K562 (cell line): ENCODE data around the gene CALM1. TPM values are rescaled to one million over a fixed set of nuclear protein-coding genes. Genes with fewer than 3 reads are reported as not detected.

Experiments used
- ARID3A ChIP-seq: IDR thresholded peaks from 2 replicates; pipeline ENCODE4 v1.6.1; 2012; ENCODE audit warnings: low read depth, low read length, improper control_type of control experiment, borderline replicate concordance
- BHLHE40 ChIP-seq: IDR thresholded peaks from 2 replicates; pipeline ENCODE4 v1.6.1; 2011; ENCODE audit warnings: low read length, improper control_type of control experiment
- ETV6 ChIP-seq, 3 experiments: fragments of 150-350 bp in 1 of 3; sonication (generic) in 1 of 3; formaldehyde crosslinking in 1 of 3; IDR thresholded peaks; 2 replicates each; pipeline versions ENCODE4 v1.6.1 to v1.8.0; 2014 to 2022; ENCODE audit warnings: borderline replicate concordance in 2 of 3, low read depth in 2 of 3, antibody characterized with exemption in 1 of 3, low read length in 1 of 3, mild to moderate bottlenecking in 1 of 3, missing genetic modification reagents in 1 of 3
- HDAC1 ChIP-seq, 2 experiments: fragments of 450-650 bp; IDR thresholded peaks; 2 replicates each; pipeline ENCODE4 v1.6.1; 2016 to 2017; ENCODE audit warnings: inconsistent platforms in 1 of 2, mild to moderate bottlenecking in 1 of 2, moderate library complexity in 1 of 2
- HMGN3 ChIP-seq: IDR thresholded peaks from 2 replicates; pipeline ENCODE4 v1.6.1; 2011; ENCODE audit warnings: borderline replicate concordance, low read depth, mild to moderate bottlenecking, mixed read lengths, low read length; ENCODE audit not compliant: insufficient read length; ENCODE audit errors: extremely low read depth
- HNRNPH1 ChIP-seq: fragments of 200-400 bp; formaldehyde crosslinking; optimal IDR thresholded peaks from 2 replicates; pipeline ENCODE3; 2017; ENCODE audit warnings: low read depth, mild to moderate bottlenecking, low read length, moderate library complexity
- JUN ChIP-seq, 2 experiments: sonication (generic) in 1 of 2; formaldehyde crosslinking in 1 of 2; IDR thresholded peaks; 2 replicates each; pipeline versions ENCODE4 v1.6.1 to v1.8.0; 2012 to 2022; ENCODE audit warnings: borderline replicate concordance in 2 of 2, mild to moderate bottlenecking in 2 of 2, improper control_type of control experiment in 1 of 2, low read depth in 1 of 2, low read length in 1 of 2, missing genetic modification reagents in 1 of 2
- JUNB ChIP-seq: fragments of 450-650 bp; formaldehyde crosslinking; conservative IDR thresholded peaks from 2 replicates; pipeline ENCODE4 v1.4.0; 2020; ENCODE audit warnings: mild to moderate bottlenecking
- KHSRP ChIP-seq: fragments of 450-650 bp; IDR thresholded peaks from 2 replicates; pipeline ENCODE4 v1.6.1; 2017
- MAZ ChIP-seq, 2 experiments: fragments of 450-650 bp in 1 of 2; sonication (generic) in 1 of 2; formaldehyde crosslinking; IDR thresholded peaks in 1 of 2; conservative IDR thresholded peaks in 1 of 2; 2 replicates each; pipeline versions ENCODE4 v1.4.0 to v1.5.0; 2020; ENCODE audit warnings: mild to moderate bottlenecking in 1 of 2, missing genetic modification reagents in 1 of 2
- NELFE ChIP-seq: IDR thresholded peaks from 2 replicates; pipeline ENCODE4 v1.6.1; 2011; ENCODE audit warnings: mild to moderate bottlenecking; ENCODE audit not compliant: insufficient read depth, insufficient read length
- PHTF2 ChIP-seq: fragments of 250-450 bp; sonication (Bioruptor Pico); IDR thresholded peaks from 2 replicates; pipeline ENCODE4 v1.5.0; 2021; ENCODE audit warnings: mild to moderate bottlenecking
- RAD21 ChIP-seq, 2 experiments: fragments of 250-450 bp in 1 of 2; fragments of 450-650 bp in 1 of 2; sonication (Bioruptor Pico) in 1 of 2; formaldehyde crosslinking in 1 of 2; IDR thresholded peaks in 1 of 2; conservative IDR thresholded peaks in 1 of 2; 2 replicates each; pipeline versions ENCODE4 v1.4.0 to v1.8.0; 2020 to 2022; ENCODE audit warnings: mild to moderate bottlenecking in 2 of 2, moderate library complexity in 1 of 2
- RCOR1 ChIP-seq, 2 experiments: IDR thresholded peaks; 2 replicates each; pipeline ENCODE4 v1.6.1; 2012; ENCODE audit warnings: low read depth in 2 of 2, low read length in 2 of 2, borderline replicate concordance in 1 of 2, improper control_type of control experiment in 1 of 2
- RFX5 ChIP-seq: IDR thresholded peaks from 2 replicates; pipeline ENCODE4 v1.6.1; 2011; ENCODE audit warnings: low read depth, mild to moderate bottlenecking, improper control_type of control experiment, low read length
- SMAD4 ChIP-seq: fragments of 250-450 bp; sonication (Bioruptor Pico); conservative IDR thresholded peaks from 2 replicates; pipeline ENCODE4 v1.8.0; 2021; ENCODE audit warnings: inconsistent platforms, mild to moderate bottlenecking, moderate library complexity
- SMARCA5 ChIP-seq: fragments of 450-650 bp; IDR thresholded peaks from 2 replicates; pipeline ENCODE4 v1.6.1; 2016
- TBL1XR1 ChIP-seq, 2 experiments: IDR thresholded peaks; 2 replicates each; pipeline ENCODE4 v1.6.1; 2012; ENCODE audit warnings: improper control_type of control experiment in 2 of 2, low read length in 2 of 2, mild to moderate bottlenecking in 1 of 2
- TEAD2 ChIP-seq: fragments of 450-650 bp; IDR thresholded peaks from 2 replicates; pipeline ENCODE4 v1.6.1; 2016; ENCODE audit warnings: missing genetic modification characterization, control low read depth, missing compliant biosample characterization
- ZFPM2 ChIP-seq: fragments of 250-450 bp; sonication (Bioruptor Pico); IDR thresholded peaks from 2 replicates; pipeline ENCODE4 v1.5.1; 2022; ENCODE audit warnings: mild to moderate bottlenecking
- ZNF121 ChIP-seq: sonication (generic); formaldehyde crosslinking; conservative IDR thresholded peaks from 2 replicates; pipeline ENCODE4 v1.8.0; 2022; ENCODE audit warnings: missing genetic modification reagents
- ZNF23 ChIP-seq: fragments of 250-450 bp; sonication (Bioruptor Pico); IDR thresholded peaks from 2 replicates; pipeline ENCODE4 v1.4.0; 2020; ENCODE audit warnings: mild to moderate bottlenecking
- ZNF232 ChIP-seq: sonication (generic); formaldehyde crosslinking; IDR thresholded peaks from 2 replicates; pipeline ENCODE4 v1.8.0; 2022; ENCODE audit warnings: mild to moderate bottlenecking, missing genetic modification reagents
- ZNF253 ChIP-seq: fragments of 250-450 bp; sonication (Bioruptor Pico); conservative IDR thresholded peaks from 2 replicates; pipeline ENCODE4 v1.6.1; 2021; ENCODE audit warnings: mild to moderate bottlenecking
- ZNF75A ChIP-seq: fragments of 450-650 bp; formaldehyde crosslinking; IDR thresholded peaks from 2 replicates; pipeline ENCODE4 v1.4.0; 2020; ENCODE audit warnings: mild to moderate bottlenecking
- ZNF79 ChIP-seq: fragments of 250-450 bp; sonication (Bioruptor Pico); IDR thresholded peaks from 2 replicates; pipeline ENCODE4 v1.4.0; 2020; ENCODE audit warnings: low read depth, mild to moderate bottlenecking, moderate library complexity
- polyA plus RNA-seq, 8 experiments: library from polyadenylated mRNA; depleted of rRNA in 4 of 8; stranded (reverse) in 5 of 8; unstranded in 3 of 8; fragments of >200 nt; fragmentation: Nextera tagmentation in 2 of 8; fragmentation: Illumina TruSeq in 1 of 8; extraction: Ambion mirVana in 2 of 8; extraction: Trizol in 1 of 8; gene quantifications; 2 replicates each; pipeline versions ENCODE4 v1.2.1 to v1.2.3, GENCODE V29; 2011 to 2014; ENCODE audit warnings: inconsistent platforms in 1 of 8, missing spikeins in 1 of 8
- total RNA-seq, 7 experiments: library from RNA; depleted of rRNA in 6 of 7; stranded (reverse); fragments of >200 nt in 6 of 7; fragmentation: Illumina TruSeq in 2 of 7; extraction: Trizol in 2 of 7; gene quantifications; 2 replicates each; pipeline versions ENCODE4 v1.2.1 to v1.2.3, GENCODE V29; 2011 to 2021; ENCODE audit warnings: low replicate concordance in 1 of 7
- TF ChIP-seq, protein P1 (sequence below): fragments of 450-650 bp; formaldehyde crosslinking; IDR thresholded peaks from 2 replicates; pipeline ENCODE4 v1.4.0; 2020; ENCODE audit warnings: mild to moderate bottlenecking, moderate library complexity

Gene CALM1
- total and polyA plus RNA-seq, 9 of the 15 experiments (the other 6 are each of a cell fraction or from before 2014, with no cell fraction given) = 48.0 to 269 (median 158) TPM

DNA sequence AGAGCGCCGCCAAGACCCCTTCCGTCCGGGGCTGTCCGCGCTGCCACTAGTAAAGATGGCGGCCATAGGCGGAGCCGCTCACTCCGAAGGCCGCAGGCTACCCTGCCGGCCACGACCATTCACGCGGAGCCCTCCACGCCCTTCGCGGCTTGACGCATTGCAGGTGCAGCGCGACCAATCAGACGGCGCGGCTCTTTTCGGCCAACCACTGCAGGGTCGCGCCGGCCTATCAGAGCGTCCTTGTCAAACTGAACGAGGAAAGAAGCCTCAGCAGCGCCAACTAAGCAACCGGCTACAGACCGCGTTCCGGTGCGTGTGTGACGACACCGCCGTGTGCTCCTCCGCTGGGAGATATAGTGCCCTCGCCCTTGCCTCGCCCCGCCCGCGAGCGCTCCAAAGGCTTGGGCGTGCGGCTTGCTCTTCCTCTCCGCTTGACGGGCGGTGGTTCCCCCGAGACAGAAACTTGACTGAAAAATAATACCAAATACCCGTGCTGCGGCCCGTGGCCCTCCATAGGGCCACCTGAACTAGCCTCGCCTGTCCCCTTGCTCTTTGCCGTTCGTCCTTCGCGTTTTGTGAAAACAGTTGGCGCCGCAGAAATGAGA is 13.6 kb upstream of the CALM1 start (continued):
- TF ChIP-seq JUNB = no peak
- TF ChIP-seq ZNF121 (CRISPR knock-in tag) = no peak
- peak in 1 of 2 experiments; percentile 49; a peak in 1 of 4 replicates for TF ChIP-seq RCOR1 (IDR thresholded peaks at IDR 0.05; ENCODE audit: borderline replicate concordance in 1 of 2, low read depth in 2 of 2, low read length in 2 of 2)
- TF ChIP-seq ZNF75A (CRISPR knock-in tag) = no peak
- TF ChIP-seq RAD21 (CRISPR knock-in tag; conservative IDR thresholded peaks at IDR 0.05 in 1 of 2, IDR thresholded peaks at IDR 0.05 in 1 of 2) = no peak
- peak; percentile 27; the same call in 1 of the 2 replicates for TF ChIP-seq JUN (IDR thresholded peaks at IDR 0.05; ENCODE audit: borderline replicate concordance, low read depth, low read length)
- no peak for TF ChIP-seq JUN (CRISPR knock-in tag; IDR thresholded peaks at IDR 0.05; ENCODE audit: borderline replicate concordance)
- TF ChIP-seq ZFPM2 = no peak
- no peak for TF ChIP-seq NELFE
- TF ChIP-seq, protein P1, sequence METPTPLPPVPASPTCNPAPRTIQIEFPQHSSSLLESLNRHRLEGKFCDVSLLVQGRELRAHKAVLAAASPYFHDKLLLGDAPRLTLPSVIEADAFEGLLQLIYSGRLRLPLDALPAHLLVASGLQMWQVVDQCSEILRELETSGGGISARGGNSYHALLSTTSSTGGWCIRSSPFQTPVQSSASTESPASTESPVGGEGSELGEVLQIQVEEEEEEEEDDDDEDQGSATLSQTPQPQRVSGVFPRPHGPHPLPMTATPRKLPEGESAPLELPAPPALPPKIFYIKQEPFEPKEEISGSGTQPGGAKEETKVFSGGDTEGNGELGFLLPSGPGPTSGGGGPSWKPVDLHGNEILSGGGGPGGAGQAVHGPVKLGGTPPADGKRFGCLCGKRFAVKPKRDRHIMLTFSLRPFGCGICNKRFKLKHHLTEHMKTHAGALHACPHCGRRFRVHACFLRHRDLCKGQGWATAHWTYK (CRISPR knock-in tag) = no peak
- TF ChIP-seq SMARCA5 = no peak
- TF ChIP-seq HDAC1 (IDR thresholded peaks at IDR 0.05) = no peak
- no peak; a peak in 1 of 4 replicates for TF ChIP-seq MAZ (CRISPR knock-in tag; conservative IDR thresholded peaks at IDR 0.05 in 1 of 2, IDR thresholded peaks at IDR 0.05 in 1 of 2)
- no peak for TF ChIP-seq PHTF2 (CRISPR knock-in tag)
- TF ChIP-seq HMGN3 = peak; percentile 71
- no peak for TF ChIP-seq TEAD2 (tag)
- TF ChIP-seq HNRNPH1 = no peak
- peak; percentile 29; the same call in 1 of the 2 replicates for TF ChIP-seq BHLHE40
- no peak for TF ChIP-seq ZNF232 (CRISPR knock-in tag)
- no peak for TF ChIP-seq ZNF79 (CRISPR knock-in tag)
- TF ChIP-seq RFX5 = no peak
- no peak; a peak in 1 of 4 replicates for TF ChIP-seq ETV6 (IDR thresholded peaks at IDR 0.05; ENCODE audit: borderline replicate concordance in 1 of 2, low read depth in 2 of 2, low read length in 1 of 2)
- TF ChIP-seq ETV6 (CRISPR knock-in tag; IDR thresholded peaks at IDR 0.05; ENCODE audit: borderline replicate concordance) = no peak
- no peak for TF ChIP-seq ARID3A
- peak; percentile 50; the same call in 1 of the 2 replicates for TF ChIP-seq SMAD4
- no peak for TF ChIP-seq ZNF253 (CRISPR knock-in tag)
- no peak for TF ChIP-seq ZNF23 (CRISPR knock-in tag)
- TF ChIP-seq TBL1XR1 (IDR thresholded peaks at IDR 0.05; ENCODE audit: low read length in 2 of 2) = no peak; a peak in 1 of 4 replicates
- no peak for TF ChIP-seq KHSRP
